ENCODE measurements around the gene GATB. TPM values are rescaled to one million over a fixed set of nuclear protein-coding genes. Genes with fewer than 3 reads are reported as not detected.
A peak's percentile ranks its signal among the peaks of the same experiment; 100 is the strongest.

GATB gene
- total and polyA plus RNA-seq, 4 donors: 19.2 to 29.2 (median 25.7) TPM

GRCh38 chr4:151694961-151695720 is 65.7 kb downstream of the GATB start:
- DNase-seq (ENCODE audit: low read depth in 4 of 6, low spot score in 6 of 6): peak in 1 of 6 donors; percentile 81
- H3K27ac ChIP-seq (ENCODE audit: low read depth, low read length): no peak overlapping the region
- no peak overlapping the region for H3K4me3 ChIP-seq (ENCODE audit: low read depth, low read length)

GRCh38 chr4:151692821-151693673 is 67.8 kb downstream of the GATB start:
- peak in 1 of 6 donors; percentile 66 for DNase-seq (ENCODE audit: low read depth in 4 of 6, low spot score in 6 of 6)
- WGBS (ENCODE audit: insufficient coverage): 53% methylated on average over 12 of the region's 18 CpGs
- H3K36me3 ChIP-seq (ENCODE audit: control insufficient read depth, insufficient read depth, low read length): peaks cover under 1% of the 10 kb centered on the region

More at GRCh38 chr4:151694961-151695720, 65.7 kb downstream of the GATB start:
- Histone ChIP-seq H3K27me3 (ENCODE audit: control insufficient read depth, insufficient read depth, low read length) (no peaks in the 10 kb centered on the region), H3K9me3 (ENCODE audit: control insufficient read depth, insufficient read depth, low read length) (no peaks in the 10 kb centered on the region), H3K4me1 (ENCODE audit: control insufficient read depth, insufficient read depth, low read length) (peaks cover 26% of the 10 kb centered on the region), H3K36me3 (ENCODE audit: control insufficient read depth, insufficient read depth, low read length) (no peaks in the 10 kb centered on the region)
- 97% methylated on average over 11 of the region's 13 CpGs for WGBS (ENCODE audit: insufficient coverage)

GRCh38 chr4:151692443-151692782 is 68.4 kb downstream of the GATB start:
- Histone ChIP-seq H3K9me3 (ENCODE audit: control insufficient read depth, insufficient read depth, low read length) (no peaks in the 10 kb centered on the region), H3K27ac (ENCODE audit: low read depth, low read length) (peak overlapping the region; percentile 63), H3K4me1 (ENCODE audit: control insufficient read depth, insufficient read depth, low read length) (peaks cover 34% of the 10 kb centered on the region), H3K36me3 (ENCODE audit: control insufficient read depth, insufficient read depth, low read length) (peaks cover 3% of the 10 kb centered on the region), H3K27me3 (ENCODE audit: control insufficient read depth, insufficient read depth, low read length) (no peaks in the 10 kb centered on the region), H3K4me3 (ENCODE audit: low read depth, low read length) (no peak overlapping the region)
- DNase-seq (ENCODE audit: low read depth in 4 of 6, low spot score in 6 of 6): no peak
- WGBS (ENCODE audit: insufficient coverage): 90% methylated on average over 2 of the region's 6 CpGs

More at GRCh38 chr4:151692821-151693673, 67.8 kb downstream of the GATB start:
- Histone ChIP-seq H3K4me3 (ENCODE audit: low read depth, low read length) (no peak overlapping the region), H3K27ac (ENCODE audit: low read depth, low read length) (peak overlapping the region; percentile 63), H3K4me1 (ENCODE audit: control insufficient read depth, insufficient read depth, low read length) (peaks cover 28% of the 10 kb centered on the region), H3K27me3 (ENCODE audit: control insufficient read depth, insufficient read depth, low read length) (no peaks in the 10 kb centered on the region), H3K9me3 (ENCODE audit: control insufficient read depth, insufficient read depth, low read length) (no peaks in the 10 kb centered on the region)

- H3K4me3 ChIP-seq (ENCODE audit: low read depth, low read length): no peak overlapping the region
- peaks cover 3% of the 10 kb centered on the region for H3K36me3 ChIP-seq (ENCODE audit: control insufficient read depth, insufficient read depth, low read length)
- no peaks in the 10 kb centered on the region for H3K9me3 ChIP-seq (ENCODE audit: control insufficient read depth, insufficient read depth, low read length)
- no peak overlapping the region for H3K27ac ChIP-seq (ENCODE audit: low read depth, low read length)
- no peak for DNase-seq (ENCODE audit: low read depth in 4 of 6, low spot score in 6 of 6)
- no peaks in the 10 kb centered on the region for H3K27me3 ChIP-seq (ENCODE audit: control insufficient read depth, insufficient read depth, low read length)
- H3K4me1 ChIP-seq (ENCODE audit: control insufficient read depth, insufficient read depth, low read length): peaks cover 40% of the 10 kb centered on the region
- WGBS (ENCODE audit: insufficient coverage): 84% methylated on average over 11 of the region's 14 CpGs
These were observed 69.0 kb downstream of the GATB start for GRCh38 chr4:151691639-151692442.

GRCh38 chr4:151690876-151691275 is 69.9 kb downstream of the GATB start:
- peaks cover 49% of the 10 kb centered on the region for H3K4me1 ChIP-seq (ENCODE audit: control insufficient read depth, insufficient read depth, low read length)
- WGBS (ENCODE audit: insufficient coverage): 60% methylated on average over 4 of the region's 4 CpGs
- DNase-seq (ENCODE audit: low read depth in 4 of 6, low spot score in 6 of 6): peak in 2 of 6 donors; percentile 77 to 90

GRCh38 chr4:151690164-151690870 is 70.5 kb downstream of the GATB start:
- Histone ChIP-seq H3K9me3 (ENCODE audit: control insufficient read depth, insufficient read depth, low read length) (no peaks in the 10 kb centered on the region), H3K4me3 (ENCODE audit: low read depth, low read length) (no peak overlapping the region), H3K4me1 (ENCODE audit: control insufficient read depth, insufficient read depth, low read length) (peaks cover 49% of the 10 kb centered on the region), H3K27me3 (ENCODE audit: control insufficient read depth, insufficient read depth, low read length) (no peaks in the 10 kb centered on the region), H3K27ac (ENCODE audit: low read depth, low read length) (peak overlapping the region; percentile 44), H3K36me3 (ENCODE audit: control insufficient read depth, insufficient read depth, low read length) (peaks cover 5% of the 10 kb centered on the region)
- peak in 1 of 6 donors; percentile 67 for DNase-seq (ENCODE audit: low read depth in 4 of 6, low spot score in 6 of 6)
- WGBS (ENCODE audit: insufficient coverage): 44% methylated on average over 2 of the region's 4 CpGs

More at GRCh38 chr4:151690876-151691275, 69.9 kb downstream of the GATB start:
- H3K9me3 ChIP-seq (ENCODE audit: control insufficient read depth, insufficient read depth, low read length): no peaks in the 10 kb centered on the region
- H3K4me3 ChIP-seq (ENCODE audit: low read depth, low read length): no peak overlapping the region
- H3K36me3 ChIP-seq (ENCODE audit: control insufficient read depth, insufficient read depth, low read length): peaks cover 3% of the 10 kb centered on the region
- H3K27ac ChIP-seq (ENCODE audit: low read depth, low read length): peak overlapping the region; percentile 1
- no peaks in the 10 kb centered on the region for H3K27me3 ChIP-seq (ENCODE audit: control insufficient read depth, insufficient read depth, low read length)

GRCh38 chr4:151689211-151689991 is 71.4 kb downstream of the GATB start:
- H3K4me3 ChIP-seq (ENCODE audit: low read depth, low read length): no peak overlapping the region
- H3K4me1 ChIP-seq (ENCODE audit: control insufficient read depth, insufficient read depth, low read length): peaks cover 49% of the 10 kb centered on the region
- DNase-seq (ENCODE audit: low read depth in 4 of 6, low spot score in 6 of 6): no peak
- peaks cover 6% of the 10 kb centered on the region for H3K36me3 ChIP-seq (ENCODE audit: control insufficient read depth, insufficient read depth, low read length)
- H3K27ac ChIP-seq (ENCODE audit: low read depth, low read length): peak overlapping the region; percentile 44
- no peaks in the 10 kb centered on the region for H3K27me3 ChIP-seq (ENCODE audit: control insufficient read depth, insufficient read depth, low read length)
- 96% methylated on average over 4 of the region's 10 CpGs for WGBS (ENCODE audit: insufficient coverage)
- H3K9me3 ChIP-seq (ENCODE audit: control insufficient read depth, insufficient read depth, low read length): no peaks in the 10 kb centered on the region

- H3K27me3 ChIP-seq (ENCODE audit: control insufficient read depth, insufficient read depth, low read length): no peaks in the 10 kb centered on the region
- DNase-seq (ENCODE audit: low read depth in 4 of 6, low spot score in 6 of 6): no peak
- no peak overlapping the region for H3K4me3 ChIP-seq (ENCODE audit: low read depth, low read length)
- H3K9me3 ChIP-seq (ENCODE audit: control insufficient read depth, insufficient read depth, low read length): no peaks in the 10 kb centered on the region
- peaks cover 49% of the 10 kb centered on the region for H3K4me1 ChIP-seq (ENCODE audit: control insufficient read depth, insufficient read depth, low read length)
- no peak overlapping the region for H3K27ac ChIP-seq (ENCODE audit: low read depth, low read length)
- peaks cover 6% of the 10 kb centered on the region for H3K36me3 ChIP-seq (ENCODE audit: control insufficient read depth, insufficient read depth, low read length)
These were observed 72.1 kb downstream of the GATB start for GRCh38 chr4:151688785-151689043.
